HG03045 (cell line): ENCODE results near the gene AKR1B1.

Experiments
- ATAC-seq: cut with Tn5 transposase; IDR thresholded peaks from one replicate; pipeline ENCODE4 v1.9.1; 2021; ENCODE audit warnings: mild to moderate bottlenecking, moderate library complexity; ENCODE audit not compliant: unreplicated experiment

AKR1B1 gene

GRCh38 chr7:134422008-134422407 lies 36.9 kb downstream of the AKR1B1 start:
- ATAC-seq, result no peak

GRCh38 chr7:134420424-134421125 lies 38.3 kb downstream of the AKR1B1 start:
- ATAC-seq, result no peak

GRCh38 chr7:134419875-134420274 lies 39.0 kb downstream of the AKR1B1 start:
- ATAC-seq, result no peak

DNA sequence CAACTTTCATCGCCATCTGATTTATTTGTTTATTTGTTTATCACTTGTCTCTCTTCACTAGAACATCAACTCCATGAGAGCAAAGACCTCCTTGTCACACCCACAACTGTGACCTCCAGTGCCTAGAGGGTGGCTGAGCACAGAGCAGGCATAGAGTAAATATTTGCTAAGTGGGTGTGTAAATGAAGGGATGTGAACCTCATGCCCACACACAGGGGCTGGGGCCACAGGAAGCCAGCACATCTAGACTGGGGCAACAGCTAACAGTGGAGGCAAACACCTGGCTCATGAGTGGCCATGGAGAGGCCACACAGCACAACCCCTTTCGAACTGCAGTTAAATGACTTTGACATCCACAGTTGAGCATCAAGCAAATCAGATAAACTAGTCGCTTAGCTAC lies 39.8 kb downstream of the AKR1B1 start:
- no peak for ATAC-seq

DNA sequence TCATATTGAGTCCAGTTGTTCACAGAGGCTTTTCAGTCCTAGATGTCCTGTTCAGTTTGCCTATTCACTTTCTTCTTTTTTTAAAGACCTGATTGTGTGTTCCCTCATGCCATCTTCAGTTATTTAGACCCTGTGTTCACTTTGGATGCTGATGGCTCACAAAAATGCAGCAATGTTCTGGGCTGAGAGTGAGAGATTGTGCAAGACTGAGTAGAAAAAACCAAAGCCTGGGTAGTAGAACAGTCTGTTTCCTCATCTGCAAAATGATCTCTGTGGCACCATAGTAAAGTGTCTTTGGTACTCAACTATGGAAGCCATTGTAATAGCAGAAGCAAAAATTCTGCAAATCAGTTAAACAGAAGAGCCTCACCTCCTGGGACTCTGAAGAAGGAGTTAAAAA lies 43.2 kb downstream of the AKR1B1 start:
- no peak for ATAC-seq

- ATAC-seq, result no peak
These were observed 44.8 kb downstream of the AKR1B1 start for GRCh38 chr7:134414109-134414508.

DNA sequence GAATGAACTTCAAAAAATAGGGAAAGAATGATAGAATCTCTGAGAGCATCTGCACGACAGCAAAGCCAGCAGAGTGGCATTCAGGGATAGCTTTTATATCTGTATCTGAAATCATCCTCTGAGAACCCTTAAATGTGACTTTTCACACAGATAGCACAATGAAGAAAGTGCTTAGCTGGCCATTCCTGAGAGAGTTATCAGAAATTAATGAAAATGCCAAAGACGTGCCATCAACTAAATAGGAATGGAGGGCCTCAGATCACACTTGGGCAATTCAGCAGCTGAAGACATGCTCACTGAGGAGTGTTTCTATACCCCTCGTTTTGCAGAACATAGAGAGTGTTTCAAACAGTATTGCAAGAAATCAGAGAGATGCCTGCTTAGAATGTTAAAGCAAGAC lies 51.6 kb downstream of the AKR1B1 start:
- ATAC-seq, result no peak

GRCh38 chr7:134406431-134406830 lies 52.5 kb downstream of the AKR1B1 start:
- ATAC-seq, result no peak

DNA sequence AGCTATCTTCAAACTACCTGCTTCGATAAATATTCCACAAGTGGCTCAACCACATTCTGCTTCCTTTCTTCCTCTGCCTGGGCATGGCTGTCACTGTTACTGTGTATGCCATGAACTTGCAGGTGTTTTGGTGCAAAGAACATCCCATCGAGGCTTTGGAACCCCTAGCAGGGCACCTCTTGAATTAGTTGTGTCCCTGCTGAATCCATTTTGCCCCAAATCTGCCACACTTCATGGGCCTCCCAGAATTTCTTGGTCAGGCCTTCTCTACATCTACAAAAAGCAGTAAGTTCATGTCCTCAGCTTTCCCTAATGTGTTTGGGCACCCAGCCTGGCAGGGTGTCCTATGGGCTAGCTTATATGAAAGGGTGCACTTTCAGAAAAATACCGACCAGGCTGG lies 53.6 kb downstream of the AKR1B1 start:
- no peak for ATAC-seq

DNA sequence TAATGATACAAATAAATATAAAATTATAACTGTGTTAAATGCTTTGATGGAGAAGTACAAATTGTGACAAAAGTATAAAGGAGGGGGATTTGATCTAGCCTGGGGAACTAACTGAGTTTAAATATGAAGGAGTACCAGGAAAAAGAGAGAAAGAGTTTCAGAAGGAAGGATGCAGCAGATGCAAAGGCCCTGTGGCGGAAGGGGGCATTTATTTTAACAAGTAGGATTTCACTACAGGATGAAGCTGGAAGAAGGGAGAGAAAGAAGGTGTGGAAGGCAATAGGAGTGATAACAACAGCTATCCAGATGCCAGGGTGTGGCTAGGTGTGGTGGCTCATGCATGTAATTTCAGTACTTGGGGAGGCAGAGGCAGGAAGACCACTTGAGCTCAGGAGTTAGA lies 55.8 kb downstream of the AKR1B1 start:
- ATAC-seq, result no peak

GRCh38 chr7:134400859-134401258 lies 58.0 kb downstream of the AKR1B1 start:
- no peak for ATAC-seq

DNA sequence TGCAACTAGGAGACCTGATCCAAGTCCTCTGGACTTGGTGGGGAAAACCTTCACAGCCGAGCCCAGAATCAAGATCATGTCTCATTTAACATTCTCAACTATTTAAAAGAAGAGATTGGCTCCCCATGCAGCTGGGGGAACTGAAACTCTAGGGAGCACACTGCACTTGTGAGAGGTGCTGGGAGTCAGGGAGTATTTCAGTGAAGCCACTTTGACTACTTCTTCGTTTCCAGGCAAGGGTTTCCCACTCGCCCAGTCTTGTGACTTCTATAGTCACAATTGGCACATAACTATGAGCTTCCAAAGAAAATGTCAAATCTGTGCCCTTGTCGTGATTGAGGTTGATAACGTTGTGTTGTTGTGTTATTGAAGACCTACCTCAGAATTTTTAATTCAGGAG lies 62.9 kb downstream of the AKR1B1 start:
- ATAC-seq, result no peak

GRCh38 chr7:134395604-134396003 lies 63.3 kb downstream of the AKR1B1 start:
- no peak for ATAC-seq

DNA sequence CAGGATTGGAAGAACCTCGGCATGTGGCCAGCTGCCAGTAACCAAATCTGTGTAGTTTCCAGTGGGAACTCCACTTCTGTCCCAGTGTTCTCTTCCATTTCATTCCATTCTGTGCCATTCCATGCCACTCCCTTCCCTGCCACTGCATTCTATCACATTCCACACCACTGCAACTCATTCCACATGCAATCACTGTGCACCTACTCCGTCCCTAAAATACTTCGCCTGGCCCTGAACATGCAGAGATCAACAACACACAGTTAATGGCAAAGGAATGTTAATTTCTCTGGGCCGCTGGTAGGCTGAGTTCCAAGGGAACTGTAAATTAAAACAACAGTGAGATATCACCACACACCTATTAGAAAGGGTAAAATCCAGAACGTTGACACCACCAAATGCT lies 64.8 kb downstream of the AKR1B1 start:
- ATAC-seq, result no peak
